ENCODE measurements around the gene GLS. TPM values are rescaled to one million over a fixed set of nuclear protein-coding genes. Genes with fewer than 3 reads are reported as not detected.
"Not testable (repeated sequence)": the region's sequence is repeated elsewhere in the genome, so short reads cannot be mapped to it uniquely, and the experiment has no call there.

Gene GLS
- total RNA-seq, 2 experiments from 2014 or later = 218 to 227 TPM

DNA sequence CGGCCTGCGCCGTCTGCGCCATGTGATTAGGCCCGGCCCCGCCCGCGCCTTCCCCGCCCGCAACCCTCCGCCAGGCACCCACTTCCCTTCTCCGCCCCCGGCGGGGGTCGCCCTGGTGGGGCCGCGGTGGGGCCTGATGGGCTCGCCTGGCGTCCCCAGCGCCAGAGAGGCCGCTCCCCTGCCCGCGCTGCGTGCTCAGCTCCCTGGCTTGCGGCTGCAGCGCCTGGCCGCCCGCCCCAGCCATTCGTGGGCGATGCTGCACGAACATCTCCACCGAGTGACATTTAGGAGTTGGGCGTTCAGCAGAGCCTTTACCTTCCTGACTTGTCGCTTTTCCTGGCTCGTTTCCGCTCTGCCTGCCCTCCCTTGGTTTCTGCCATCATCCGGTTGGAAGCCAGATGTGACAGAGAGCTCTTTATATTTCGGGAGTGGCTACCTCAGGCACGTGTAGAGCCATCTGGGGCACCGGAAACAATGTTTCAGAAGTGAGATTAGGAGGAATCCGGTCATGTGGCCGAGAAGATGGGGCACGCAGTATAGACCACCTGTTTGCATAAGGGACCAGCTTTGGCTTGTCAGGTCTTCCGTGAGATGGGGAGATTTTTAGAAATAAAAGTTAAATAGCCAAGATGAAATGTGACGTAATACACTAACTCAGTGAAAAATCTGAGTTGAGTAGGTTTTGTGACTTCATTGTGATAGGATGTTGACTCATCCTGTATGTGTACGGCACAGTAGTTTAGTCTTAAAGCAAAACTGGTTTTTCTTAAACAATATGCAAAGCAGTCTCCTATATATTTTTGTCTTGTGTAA lies 1.2 kb downstream of the GLS start:
- ChIA-PET POLR2A (interaction anchor here (0.6 to 3.8 kb wide), 40 partner anchors 7 to 612 kb away, joined by 3 to 34 read pairs (median 5); partner anchors contain the start of genes STAT1 and STAT4), CTCF (interaction anchor here (1.0 to 2.4 kb wide), 5 partner anchors 10 to 267 kb away, joined by 3 to 8 read pairs (median 5); no protein-coding TSS in a partner anchor)
- H3K27me3 Mint-ChIP-seq = no peaks in the 10 kb centered on the region
- H3K4me3 Mint-ChIP-seq = peak overlapping the region; percentile 94
- no peaks in the 10 kb centered on the region for H3K9me3 Mint-ChIP-seq
- peaks cover 42% of the 10 kb centered on the region for H3K36me3 Mint-ChIP-seq (ENCODE audit: low read depth)
- ATAC-seq = peak; percentile 50
- TF ChIP-seq, protein P1, sequence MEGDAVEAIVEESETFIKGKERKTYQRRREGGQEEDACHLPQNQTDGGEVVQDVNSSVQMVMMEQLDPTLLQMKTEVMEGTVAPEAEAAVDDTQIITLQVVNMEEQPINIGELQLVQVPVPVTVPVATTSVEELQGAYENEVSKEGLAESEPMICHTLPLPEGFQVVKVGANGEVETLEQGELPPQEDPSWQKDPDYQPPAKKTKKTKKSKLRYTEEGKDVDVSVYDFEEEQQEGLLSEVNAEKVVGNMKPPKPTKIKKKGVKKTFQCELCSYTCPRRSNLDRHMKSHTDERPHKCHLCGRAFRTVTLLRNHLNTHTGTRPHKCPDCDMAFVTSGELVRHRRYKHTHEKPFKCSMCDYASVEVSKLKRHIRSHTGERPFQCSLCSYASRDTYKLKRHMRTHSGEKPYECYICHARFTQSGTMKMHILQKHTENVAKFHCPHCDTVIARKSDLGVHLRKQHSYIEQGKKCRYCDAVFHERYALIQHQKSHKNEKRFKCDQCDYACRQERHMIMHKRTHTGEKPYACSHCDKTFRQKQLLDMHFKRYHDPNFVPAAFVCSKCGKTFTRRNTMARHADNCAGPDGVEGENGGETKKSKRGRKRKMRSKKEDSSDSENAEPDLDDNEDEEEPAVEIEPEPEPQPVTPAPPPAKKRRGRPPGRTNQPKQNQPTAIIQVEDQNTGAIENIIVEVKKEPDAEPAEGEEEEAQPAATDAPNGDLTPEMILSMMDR (IDR thresholded peaks at IDR 0.05) = no peak
- DNase-seq = peak; percentile 90
- H3K4me1 Mint-ChIP-seq (ENCODE audit: low read depth) = peaks cover 32% of the 10 kb centered on the region
- intact Hi-C loops (cut with micrococcal nuclease) = loop anchor here (5.0 kb wide), 2 partner anchors 130 to 270 kb away; partner anchors contain the start of genes STAT1 and STAT4
- peak overlapping the region; percentile 98 for H3K27ac Mint-ChIP-seq

DNA sequence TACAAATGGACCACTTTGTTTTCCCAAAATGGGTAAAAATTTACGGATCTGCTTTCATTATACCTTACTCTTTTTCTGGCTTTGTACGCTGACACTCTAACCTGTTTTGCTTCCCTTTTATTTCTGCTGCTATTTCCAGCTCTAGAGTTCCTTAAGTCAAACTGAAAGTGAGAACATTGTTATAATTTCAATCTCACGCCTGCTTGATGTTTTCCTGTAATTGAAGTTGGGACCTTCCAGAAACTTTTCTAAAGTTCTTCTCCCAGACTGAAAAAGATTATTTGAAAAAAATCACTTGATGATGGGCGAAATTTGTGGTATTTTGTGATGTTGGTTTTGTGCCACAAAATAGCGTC lies 1.8 kb downstream of the GLS start:
- H3K9me3 Mint-ChIP-seq = no peaks in the 10 kb centered on the region
- POLR2A ChIA-PET = interaction anchor here (0.7 to 3.8 kb wide), 30 partner anchors 7 to 475 kb away, joined by 3 to 34 read pairs (median 6); partner anchors contain the start of gene STAT1
- ATAC-seq = no peak
- H3K4me1 Mint-ChIP-seq (ENCODE audit: low read depth) = peaks cover 33% of the 10 kb centered on the region
- CTCF ChIA-PET = interaction anchor here (1.0 to 2.4 kb wide), 6 partner anchors 10 to 266 kb away, joined by 3 to 8 read pairs (median 4); no protein-coding TSS in a partner anchor
- peaks cover 42% of the 10 kb centered on the region for H3K36me3 Mint-ChIP-seq (ENCODE audit: low read depth)
- DNase-seq = no peak
- H3K4me3 Mint-ChIP-seq = peak overlapping the region; percentile 94
- intact Hi-C loops (cut with micrococcal nuclease) = loop anchor here (5.0 kb wide), 2 partner anchors 130 to 270 kb away; partner anchors contain the start of genes STAT1 and STAT4
- H3K27ac Mint-ChIP-seq = peak overlapping the region; percentile 98
- TF ChIP-seq, protein P1 (IDR thresholded peaks at IDR 0.05) = no peak
- no peaks in the 10 kb centered on the region for H3K27me3 Mint-ChIP-seq

DNA sequence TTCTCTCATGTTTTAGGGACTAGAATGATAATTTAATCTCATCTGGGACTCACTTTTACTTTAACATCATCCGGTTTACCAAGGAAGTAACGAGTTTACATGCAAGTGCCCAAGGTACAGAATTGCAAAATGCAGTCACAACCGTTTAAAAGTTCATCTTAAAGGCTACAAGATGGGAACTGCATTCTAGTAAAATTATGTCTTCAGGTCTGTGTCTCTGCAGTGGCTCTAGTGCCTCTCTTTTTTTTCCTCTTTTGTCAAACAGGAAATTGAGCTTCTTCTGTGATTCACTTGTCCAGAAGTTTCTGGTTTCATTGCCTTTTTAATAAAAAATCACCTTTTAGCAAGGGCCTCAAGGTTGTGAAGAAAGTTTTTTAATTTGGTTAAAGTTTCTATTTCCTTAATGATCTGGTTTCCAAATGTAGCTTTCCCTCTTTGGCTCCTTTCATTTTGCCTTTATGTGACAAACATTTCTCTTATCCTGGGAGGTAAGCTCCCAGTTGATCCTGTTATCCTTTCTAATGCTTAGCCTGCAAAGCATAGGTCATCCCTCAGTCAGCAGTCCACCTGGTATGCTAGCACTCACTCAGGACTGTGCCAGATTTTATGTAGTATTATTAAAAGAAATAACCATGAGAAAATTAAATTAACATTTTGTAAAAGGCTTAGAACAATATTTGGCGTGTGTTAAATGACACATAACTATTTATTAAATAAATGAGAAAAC lies 2.4 kb downstream of the GLS start:
- Mint-ChIP-seq H3K4me3 (peak overlapping the region; percentile 94), H3K27ac (peak overlapping the region; percentile 98), H3K4me1 (ENCODE audit: low read depth) (peaks cover 37% of the 10 kb centered on the region), H3K36me3 (ENCODE audit: low read depth) (peaks cover 48% of the 10 kb centered on the region), H3K9me3 (no peaks in the 10 kb centered on the region), H3K27me3 (no peaks in the 10 kb centered on the region)
- ChIA-PET POLR2A (interaction anchor here (0.7 to 3.8 kb wide), 12 partner anchors 10 to 267 kb away, joined by 3 to 34 read pairs (median 15); partner anchors contain the start of gene STAT1), CTCF (interaction anchor here (1.0 to 3.4 kb wide), 6 partner anchors 9 to 65 kb away, joined by 3 to 14 read pairs (median 6); no protein-coding TSS in a partner anchor)
- intact Hi-C loops (cut with micrococcal nuclease) = loop anchor here (5.0 kb wide), 2 partner anchors 129 to 269 kb away; partner anchors contain the start of genes STAT1 and STAT4
- ATAC-seq = no peak
- TF ChIP-seq, protein P1 (IDR thresholded peaks at IDR 0.05) = no peak
- DNase-seq = no peak

DNA sequence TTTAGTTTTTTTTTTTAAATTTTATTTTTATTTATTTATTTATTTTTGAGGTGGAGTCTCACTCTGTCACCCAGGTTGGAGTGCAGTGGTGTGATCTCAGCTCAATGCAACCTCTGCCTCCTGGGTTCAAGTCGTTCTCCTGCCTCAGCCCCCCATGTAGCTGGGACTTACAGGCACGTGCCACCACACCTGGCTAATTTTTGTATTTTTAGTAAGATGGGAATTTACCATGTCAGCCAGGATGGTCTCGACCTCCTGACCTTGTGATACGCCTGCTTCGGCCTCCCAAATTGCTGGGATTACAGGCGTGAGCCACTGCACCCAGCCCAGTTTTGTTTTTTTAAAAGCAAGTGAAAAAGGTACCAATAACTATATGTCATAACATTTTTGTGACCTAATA lies 5.2 kb downstream of the GLS start:
- CTCF ChIA-PET = interaction anchor here (0.9 to 3.4 kb wide), 3 partner anchors 7 to 62 kb away, joined by 4 to 14 read pairs (median 7); no protein-coding TSS in a partner anchor
- H3K4me3 Mint-ChIP-seq = peak overlapping the region; percentile 48
- peaks cover 54% of the 10 kb centered on the region for H3K4me1 Mint-ChIP-seq (ENCODE audit: low read depth)
- H3K27me3 Mint-ChIP-seq; DNase-seq; intact Hi-C loops (cut with micrococcal nuclease); ATAC-seq; H3K9me3 Mint-ChIP-seq: not testable (repeated sequence)
- peak overlapping the region; percentile 66 for H3K27ac Mint-ChIP-seq
- H3K36me3 Mint-ChIP-seq (ENCODE audit: low read depth) = peaks cover 66% of the 10 kb centered on the region
- POLR2A ChIA-PET = interaction anchor here (0.7 to 1.9 kb wide), 6 partner anchors 11 to 134 kb away, joined by 3 to 8 read pairs (median 4); no protein-coding TSS in a partner anchor

DNA sequence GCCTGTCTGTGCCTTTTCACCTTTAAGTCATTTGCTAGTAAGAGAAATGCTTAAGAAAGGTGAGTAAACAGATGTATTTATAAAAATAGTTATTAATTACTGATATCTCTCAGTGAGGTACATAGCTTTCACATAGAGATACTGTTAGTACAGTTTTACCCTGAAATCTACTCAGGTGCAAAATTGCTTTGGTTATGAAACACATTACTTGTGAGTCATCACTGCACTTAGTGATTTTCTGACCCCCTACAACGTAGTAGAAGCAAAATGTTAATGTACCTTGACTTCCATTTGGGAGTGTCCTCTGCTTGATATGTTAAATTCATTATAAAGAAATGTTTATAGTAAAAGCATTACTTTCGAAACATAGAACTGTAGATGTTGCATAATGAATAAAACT lies 6.5 kb downstream of the GLS start:
- TF ChIP-seq, protein P1 (IDR thresholded peaks at IDR 0.05) = no peak
- Mint-ChIP-seq H3K27me3 (no peaks in the 10 kb centered on the region), H3K27ac (no peak overlapping the region), H3K4me1 (ENCODE audit: low read depth) (peaks cover 64% of the 10 kb centered on the region), H3K9me3 (no peaks in the 10 kb centered on the region), H3K4me3 (peak overlapping the region; percentile 49), H3K36me3 (ENCODE audit: low read depth) (peaks cover 68% of the 10 kb centered on the region)
- intact Hi-C loops (cut with micrococcal nuclease) = no loop called here
- peak; percentile 59 for ATAC-seq
- DNase-seq = no peak
- ChIA-PET CTCF (interaction anchor here (1.3 to 3.9 kb wide), 4 partner anchors 13 to 123 kb away, joined by 3 to 24 read pairs (median 6); no protein-coding TSS in a partner anchor), POLR2A (interaction anchor here (0.8 kb wide), 2 partner anchors 17 to 42 kb away, joined by 3 read pairs; no protein-coding TSS in a partner anchor)
